Measurements from ENCODE around the gene PCP2.

GRCh38 chr19:7641290-7642276 lies 8.1 kb upstream of the PCP2 start:
- TF ChIP-seq GATA3 (IDR thresholded peaks at IDR 0.05; ENCODE audit: low read depth, low read length) (no peak), GATA2 (IDR thresholded peaks at IDR 0.05; ENCODE audit: low read depth, low read length) (no peak)
